HG03378 (cell line): ENCODE data around the gene CDCA4.
"Not testable (repeated sequence)": the region's sequence is repeated elsewhere in the genome, so short reads cannot be mapped to it uniquely, and the experiment has no call there.

Source experiments
- ATAC-seq: cut with Tn5 transposase; IDR thresholded peaks from one replicate; pipeline ENCODE4 v1.9.1; 2021; ENCODE audit warnings: mild to moderate bottlenecking, moderate library complexity; ENCODE audit not compliant: unreplicated experiment

The CDCA4 gene

GRCh38 chr14:105039458-105040205 is 18.7 kb upstream of the CDCA4 start:
- no peak for ATAC-seq

GRCh38 chr14:105035616-105036015 is 14.7 kb upstream of the CDCA4 start:
- ATAC-seq: not testable (repeated sequence)

GRCh38 chr14:105034315-105035039 is 13.6 kb upstream of the CDCA4 start:
- ATAC-seq: no peak

GRCh38 chr14:105033412-105033900 is 12.6 kb upstream of the CDCA4 start:
- not testable (repeated sequence) for ATAC-seq

- not testable (repeated sequence) for ATAC-seq
Observed at GRCh38 chr14:105032451-105032901, 11.6 kb upstream of the CDCA4 start.

- ATAC-seq: no peak
Observed at GRCh38 chr14:105030836-105031396, 10.0 kb upstream of the CDCA4 start.

- ATAC-seq: no peak
Observed at GRCh38 chr14:105030194-105030593, 9.3 kb upstream of the CDCA4 start.

GRCh38 chr14:105029402-105029801 is 8.5 kb upstream of the CDCA4 start:
- ATAC-seq: no peak

- no peak for ATAC-seq
Observed at GRCh38 chr14:105028251-105028927, 7.5 kb upstream of the CDCA4 start.

GRCh38 chr14:105027718-105028117 is 6.8 kb upstream of the CDCA4 start:
- not testable (repeated sequence) for ATAC-seq

GRCh38 chr14:105026802-105027563 is 6.1 kb upstream of the CDCA4 start:
- no peak for ATAC-seq

- ATAC-seq: peak; percentile 38
Observed at GRCh38 chr14:105026033-105026785, 5.3 kb upstream of the CDCA4 start.

- no peak for ATAC-seq
Observed at GRCh38 chr14:105025429-105025828, 4.5 kb upstream of the CDCA4 start.

- ATAC-seq: no peak
Observed at GRCh38 chr14:105023791-105024480, 3.1 kb upstream of the CDCA4 start.

- no peak for ATAC-seq
Observed at GRCh38 chr14:105023144-105023543, 2.3 kb upstream of the CDCA4 start.

- ATAC-seq: no peak
Observed at GRCh38 chr14:105022276-105022670, 1.4 kb upstream of the CDCA4 start.

GRCh38 chr14:105021656-105022275 is 883 bp upstream of the CDCA4 start:
- ATAC-seq: no peak
